Stimulated activated CD8-positive, alpha-beta memory T cell treated with anti-CD3 and anti-CD28 coated beads, Interleukin-4, amount 100 ng/mL, for 4 hours (primary cell): ENCODE measurements around the gene OR5C1.
"Not testable (repeated sequence)": the region's sequence is repeated elsewhere in the genome, so short reads cannot be mapped to it uniquely, and the experiment has no call there.

ENCODE experiments used
- DNase-seq, 2 donors: peaks; one replicate each; pipeline ENCODE4 v3.0.0-alpha.2; 2020; ENCODE audit warnings: low read depth in 2 of 2, low spot score in 1 of 2

Gene OR5C1

GRCh38 chr9:122810306-122810946, 21.7 kb downstream of the OR5C1 start:
- peak; percentile 48 to 59 for DNase-seq

GRCh38 chr9:122812736-122813135, 24.0 kb downstream of the OR5C1 start:
- no peak for DNase-seq

- DNase-seq, result no peak
Measured at GRCh38 chr9:122814545-122814944, 25.8 kb downstream of the OR5C1 start.

- no peak for DNase-seq
Measured at GRCh38 chr9:122815544-122815943, 26.8 kb downstream of the OR5C1 start.

GRCh38 chr9:122816163-122816867, 27.6 kb downstream of the OR5C1 start:
- DNase-seq, result no peak

- no peak for DNase-seq
Measured at GRCh38 chr9:122819326-122819725, 30.6 kb downstream of the OR5C1 start.

- DNase-seq, result no peak
Measured at GRCh38 chr9:122819791-122820489, 31.2 kb downstream of the OR5C1 start.

GRCh38 chr9:122820490-122820845, 31.7 kb downstream of the OR5C1 start:
- no peak for DNase-seq

GRCh38 chr9:122821278-122821943, 32.7 kb downstream of the OR5C1 start:
- no peak for DNase-seq

GRCh38 chr9:122822056-122822455, 33.3 kb downstream of the OR5C1 start:
- no peak for DNase-seq

- DNase-seq, result no peak
Measured at GRCh38 chr9:122822938-122823337, 34.2 kb downstream of the OR5C1 start.

- no peak for DNase-seq
Measured at GRCh38 chr9:122827761-122828093, 39.0 kb downstream of the OR5C1 start.

- DNase-seq, result not testable (repeated sequence)
Measured at GRCh38 chr9:122828965-122829284, 40.2 kb downstream of the OR5C1 start.

GRCh38 chr9:122832194-122832593, 43.5 kb downstream of the OR5C1 start:
- no peak for DNase-seq

- no peak for DNase-seq
Measured at GRCh38 chr9:122835313-122835731, 46.6 kb downstream of the OR5C1 start.

- no peak for DNase-seq
Measured at GRCh38 chr9:122837266-122837850, 48.6 kb downstream of the OR5C1 start.

- not testable (repeated sequence) for DNase-seq
Measured at GRCh38 chr9:122838441-122838840, 49.7 kb downstream of the OR5C1 start.
